ENCODE measurements around the gene MACROD2.
"Not testable (repeated sequence)": the region's sequence is repeated elsewhere in the genome, so short reads cannot be mapped to it uniquely, and the experiment has no call there.

The MACROD2 gene

GRCh38 chr20:15364781-15365180 is 1369.5 kb downstream of the MACROD2 start:
- Histone ChIP-seq H3K9me3 (no peaks in the 10 kb centered on the region), H3K36me3 (no peaks in the 10 kb centered on the region), H3K4me1 (ENCODE audit: control insufficient read depth in 1 of 2, insufficient read depth in 1 of 2, low read depth in 1 of 2, low read length in 1 of 2) (no peaks in the 10 kb centered on the region), H3K4me3 (ENCODE audit: low read depth in 1 of 2, low read length in 1 of 2) (no peak overlapping the region), H3K27ac (no peak overlapping the region), H3K27me3 (no peaks in the 10 kb centered on the region)
- no peak for TF ChIP-seq CTCF (IDR thresholded peaks at IDR 0.05)

- Histone ChIP-seq H3K36me3 (no peaks in the 10 kb centered on the region), H3K9me3 (no peaks in the 10 kb centered on the region), H3K4me1 (ENCODE audit: control insufficient read depth in 1 of 2, insufficient read depth in 1 of 2, low read depth in 1 of 2, low read length in 1 of 2) (no peaks in the 10 kb centered on the region), H3K27ac (no peak overlapping the region), H3K27me3 (no peaks in the 10 kb centered on the region), H3K4me3 (ENCODE audit: low read depth in 1 of 2, low read length in 1 of 2) (no peak overlapping the region)
- TF ChIP-seq CTCF (IDR thresholded peaks at IDR 0.05), result no peak
These were observed 1375.1 kb downstream of the MACROD2 start for GRCh38 chr20:15370370-15370769.

- H3K4me1 ChIP-seq (ENCODE audit: control insufficient read depth in 1 of 2, insufficient read depth in 1 of 2, low read depth in 1 of 2, low read length in 1 of 2), result no peaks in the 10 kb centered on the region
- H3K9me3 ChIP-seq, result no peaks in the 10 kb centered on the region
- H3K36me3 ChIP-seq, result no peaks in the 10 kb centered on the region
- no peak overlapping the region for H3K27ac ChIP-seq
- H3K27me3 ChIP-seq, result no peaks in the 10 kb centered on the region
- no peak overlapping the region for H3K4me3 ChIP-seq (ENCODE audit: low read depth in 1 of 2, low read length in 1 of 2)
- TF ChIP-seq CTCF (IDR thresholded peaks at IDR 0.05), result no peak
These were observed 1379.4 kb downstream of the MACROD2 start for GRCh38 chr20:15374682-15375081.

GRCh38 chr20:15375836-15376235 is 1380.5 kb downstream of the MACROD2 start:
- Histone ChIP-seq H3K4me3 (ENCODE audit: low read depth in 1 of 2, low read length in 1 of 2) (no peak overlapping the region), H3K4me1 (ENCODE audit: control insufficient read depth in 1 of 2, insufficient read depth in 1 of 2, low read depth in 1 of 2, low read length in 1 of 2) (no peaks in the 10 kb centered on the region), H3K9me3 (no peaks in the 10 kb centered on the region), H3K27ac (no peak overlapping the region), H3K36me3 (no peaks in the 10 kb centered on the region), H3K27me3 (no peaks in the 10 kb centered on the region)
- TF ChIP-seq CTCF (IDR thresholded peaks at IDR 0.05), result no peak

GRCh38 chr20:15377603-15378002 is 1382.3 kb downstream of the MACROD2 start:
- H3K4me1 ChIP-seq (ENCODE audit: control insufficient read depth in 1 of 2, insufficient read depth in 1 of 2, low read depth in 1 of 2, low read length in 1 of 2); H3K27me3 ChIP-seq; H3K4me3 ChIP-seq (ENCODE audit: low read depth in 1 of 2, low read length in 1 of 2); H3K36me3 ChIP-seq; H3K27ac ChIP-seq; H3K9me3 ChIP-seq: not testable (repeated sequence)

- TF ChIP-seq CTCF (IDR thresholded peaks at IDR 0.05), result no peak
- Histone ChIP-seq H3K4me1 (ENCODE audit: control insufficient read depth in 1 of 2, insufficient read depth in 1 of 2, low read depth in 1 of 2, low read length in 1 of 2) (no peaks in the 10 kb centered on the region), H3K36me3 (no peaks in the 10 kb centered on the region), H3K27ac (no peak overlapping the region), H3K4me3 (ENCODE audit: low read depth in 1 of 2, low read length in 1 of 2) (no peak overlapping the region), H3K9me3 (no peaks in the 10 kb centered on the region), H3K27me3 (no peaks in the 10 kb centered on the region)
These were observed 1382.8 kb downstream of the MACROD2 start for GRCh38 chr20:15378151-15378550.
